GM21619 (cell line): ENCODE results near the gene RELN.

Experiments
- ATAC-seq: cut with Tn5 transposase; IDR thresholded peaks from one replicate; pipeline ENCODE4 v1.9.1; 2021; ENCODE audit not compliant: unreplicated experiment

The RELN gene

GRCh38 chr7:103729026-103729425 is 260.4 kb downstream of the RELN start:
- ATAC-seq = no peak

- no peak for ATAC-seq
These were observed 261.4 kb downstream of the RELN start for GRCh38 chr7:103727982-103728610.

- no peak for ATAC-seq
These were observed 270.4 kb downstream of the RELN start for GRCh38 chr7:103719070-103719469.

GRCh38 chr7:103718482-103719061 is 270.9 kb downstream of the RELN start:
- no peak for ATAC-seq

GRCh38 chr7:103717574-103717973 is 271.9 kb downstream of the RELN start:
- no peak for ATAC-seq

GRCh38 chr7:103715376-103716120 is 273.9 kb downstream of the RELN start:
- ATAC-seq = no peak

- no peak for ATAC-seq
These were observed 275.0 kb downstream of the RELN start for GRCh38 chr7:103714376-103714927.

- ATAC-seq = no peak
These were observed 276.3 kb downstream of the RELN start for GRCh38 chr7:103712991-103713778.

- ATAC-seq = no peak
These were observed 278.0 kb downstream of the RELN start for GRCh38 chr7:103711413-103711812.

GRCh38 chr7:103710247-103710646 is 279.2 kb downstream of the RELN start:
- no peak for ATAC-seq

GRCh38 chr7:103706805-103707204 is 282.7 kb downstream of the RELN start:
- no peak for ATAC-seq

- no peak for ATAC-seq
These were observed 283.9 kb downstream of the RELN start for GRCh38 chr7:103705542-103705941.

- ATAC-seq = no peak
These were observed 284.8 kb downstream of the RELN start for GRCh38 chr7:103704701-103705100.

GRCh38 chr7:103702982-103703381 is 286.5 kb downstream of the RELN start:
- no peak for ATAC-seq

GRCh38 chr7:103702454-103702853 is 287.0 kb downstream of the RELN start:
- no peak for ATAC-seq

- ATAC-seq = no peak
These were observed 290.4 kb downstream of the RELN start for GRCh38 chr7:103699032-103699431.

- ATAC-seq = no peak
These were observed 291.4 kb downstream of the RELN start for GRCh38 chr7:103698064-103698463.

GRCh38 chr7:103695521-103695920 is 293.9 kb downstream of the RELN start:
- ATAC-seq = no peak

GRCh38 chr7:103694304-103694703 is 295.2 kb downstream of the RELN start:
- ATAC-seq = no peak

- no peak for ATAC-seq
These were observed 298.2 kb downstream of the RELN start for GRCh38 chr7:103691291-103691690.
